Measurements from ENCODE around the gene DCUN1D4.

DCUN1D4 gene

DNA sequence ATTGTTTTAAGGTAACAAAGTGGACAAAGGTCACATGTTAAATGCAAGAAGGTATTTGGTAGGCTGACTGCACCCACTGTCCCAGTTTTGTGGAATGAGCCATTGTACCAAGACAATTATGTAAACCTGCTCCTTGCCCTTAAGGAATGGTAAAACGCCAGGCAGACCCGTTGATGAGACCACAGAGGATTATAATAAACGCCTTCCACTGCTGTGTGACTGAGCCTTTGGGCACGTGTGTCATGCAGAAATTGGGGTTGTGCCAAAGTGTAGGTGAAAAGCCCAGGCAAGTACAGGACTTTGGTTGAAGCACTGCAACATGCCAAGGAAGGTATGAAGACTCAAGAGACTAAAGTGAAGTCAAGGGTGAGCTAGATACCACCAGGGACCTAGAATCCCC, 117.5 kb downstream of the DCUN1D4 start:
- no peak for TF ChIP-seq CTCF (IDR thresholded peaks at IDR 0.05)
- Histone ChIP-seq H3K9me3 (no peaks in the 10 kb centered on the region), H3K36me3 (no peaks in the 10 kb centered on the region), H3K4me1 (ENCODE audit: control insufficient read depth in 1 of 2, insufficient read depth in 1 of 2, low read depth in 1 of 2, low read length in 1 of 2) (no peaks in the 10 kb centered on the region), H3K27me3 (no peaks in the 10 kb centered on the region), H3K27ac (no peak overlapping the region), H3K4me3 (ENCODE audit: low read depth in 1 of 2, low read length in 1 of 2) (no peak overlapping the region)

- Histone ChIP-seq H3K9me3 (no peaks in the 10 kb centered on the region), H3K36me3 (no peaks in the 10 kb centered on the region), H3K4me3 (ENCODE audit: low read depth in 1 of 2, low read length in 1 of 2) (no peak overlapping the region), H3K27ac (no peak overlapping the region), H3K27me3 (no peaks in the 10 kb centered on the region), H3K4me1 (ENCODE audit: control insufficient read depth in 1 of 2, insufficient read depth in 1 of 2, low read depth in 1 of 2, low read length in 1 of 2) (no peaks in the 10 kb centered on the region)
- TF ChIP-seq CTCF (IDR thresholded peaks at IDR 0.05), result no peak
Measured at GRCh38 chr4:51963841-51964517, 121.0 kb downstream of the DCUN1D4 start.

DNA sequence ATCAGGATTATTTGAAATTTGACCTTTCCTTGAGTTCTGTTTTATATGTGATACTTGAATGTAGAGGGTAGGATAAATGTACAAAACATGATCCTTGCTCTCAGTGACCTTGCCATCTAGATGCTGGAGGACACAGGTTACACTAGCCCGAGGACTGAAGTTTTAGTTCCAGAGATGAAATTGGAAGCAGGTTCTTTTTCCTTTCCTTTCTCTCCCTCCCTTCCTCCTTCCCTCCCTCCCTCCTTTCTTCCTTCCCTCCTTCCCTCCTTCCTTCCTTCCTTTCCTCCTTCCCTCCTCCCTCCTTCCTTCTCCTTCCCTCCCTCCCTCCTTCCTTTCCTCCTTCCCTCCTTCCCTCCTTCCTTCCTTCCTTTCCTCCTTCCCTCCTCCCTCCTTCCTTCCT, 122.9 kb downstream of the DCUN1D4 start:
- Histone ChIP-seq H3K4me1 (ENCODE audit: control insufficient read depth in 1 of 2, insufficient read depth in 1 of 2, low read depth in 1 of 2, low read length in 1 of 2) (no peaks in the 10 kb centered on the region), H3K4me3 (ENCODE audit: low read depth in 1 of 2, low read length in 1 of 2) (no peak overlapping the region), H3K27me3 (no peaks in the 10 kb centered on the region), H3K27ac (no peak overlapping the region), H3K9me3 (no peaks in the 10 kb centered on the region), H3K36me3 (no peaks in the 10 kb centered on the region)
- TF ChIP-seq CTCF (IDR thresholded peaks at IDR 0.05), result no peak

Data from neutrophil (primary cell).